Breast epithelium (tissue), 4 donors: ENCODE results near the gene TMED4. TPM values are rescaled to one million over a fixed set of nuclear protein-coding genes. Genes with fewer than 3 reads are reported as not detected.
A peak's percentile ranks its signal among the peaks of the same experiment; 100 is the strongest.

Experiments used
- DNase-seq, 2 donors: peaks; one replicate each; pipeline ENCODE4 v3.0.0-alpha.2; 2019; ENCODE audit warnings: low spot score in 2 of 2
- H3K27ac ChIP-seq, 2 donors: fragments of 200-600 bp; sonication (generic) in 1 of 2; one replicate each; pipeline ENCODE4 v1.5.1; 2016 to 2019; ENCODE audit warnings: mild to moderate bottlenecking in 1 of 2
- H3K27me3 ChIP-seq, 2 donors: fragments of 200-600 bp; sonication (generic) in 1 of 2; one replicate each; pipeline versions ENCODE4 v1.5.1 to v1.6.0; 2017 to 2019; ENCODE audit warnings: control low read depth in 1 of 2, mild to moderate bottlenecking in 1 of 2
- H3K36me3 ChIP-seq: fragments of 200-600 bp; one replicate; pipeline ENCODE4 v1.5.1; 2019
- H3K4me1 ChIP-seq, 2 donors: fragments of 200-600 bp; sonication (generic); one replicate each; pipeline ENCODE4 v1.5.1; 2016 to 2019; ENCODE audit warnings: control low read depth in 1 of 2
- H3K4me3 ChIP-seq, 3 donors: fragments of 200-600 bp; sonication (generic); 1 replicate in 2 of 3; 2 replicates in 1 of 3; pipeline ENCODE4 v1.5.1; 2016 to 2019; ENCODE audit warnings: mild to moderate bottlenecking in 3 of 3, moderate library complexity in 2 of 3
- H3K9me3 ChIP-seq, 2 donors: fragments of 200-600 bp; sonication (generic) in 1 of 2; one replicate each; pipeline ENCODE4 v1.5.1; 2016 to 2019; ENCODE audit warnings: control low read depth in 1 of 2
- CTCF ChIP-seq, 3 donors: fragments of 450-650 bp; IDR thresholded peaks; one replicate each; pipeline ENCODE4 v1.5.1; 2016 to 2017; ENCODE audit warnings: antibody characterized with exemption in 3 of 3, mild to moderate bottlenecking in 3 of 3, moderate library complexity in 3 of 3
- POLR2A ChIP-seq: fragments of 450-650 bp; IDR thresholded peaks from one replicate; pipeline ENCODE4 v1.6.1; 2016; ENCODE audit warnings: antibody characterized with exemption, mild to moderate bottlenecking, moderate library complexity
- POLR2AphosphoS5 ChIP-seq, 3 donors: sonication (generic); formaldehyde crosslinking; IDR thresholded peaks; one replicate each; pipeline ENCODE4 v1.6.1; 2017; ENCODE audit warnings: antibody characterized with exemption in 3 of 3
- intact Hi-C: fragments of 100-400 bp; cut with DNase I; formaldehyde crosslinking; loops from one replicate; pipeline ENCODE4 v1.15.1; 2023; ENCODE audit warnings: low total_unique reads
- total RNA-seq, 3 donors: library from RNA; depleted of rRNA; stranded (reverse); fragments of >200 nt; gene quantifications; one replicate each; pipeline ENCODE4 v1.1.0, GENCODE V29; 2016

TMED4 gene
- total RNA-seq, 3 donors from 2014 or later = 143 to 208 (median 171) TPM

DNA sequence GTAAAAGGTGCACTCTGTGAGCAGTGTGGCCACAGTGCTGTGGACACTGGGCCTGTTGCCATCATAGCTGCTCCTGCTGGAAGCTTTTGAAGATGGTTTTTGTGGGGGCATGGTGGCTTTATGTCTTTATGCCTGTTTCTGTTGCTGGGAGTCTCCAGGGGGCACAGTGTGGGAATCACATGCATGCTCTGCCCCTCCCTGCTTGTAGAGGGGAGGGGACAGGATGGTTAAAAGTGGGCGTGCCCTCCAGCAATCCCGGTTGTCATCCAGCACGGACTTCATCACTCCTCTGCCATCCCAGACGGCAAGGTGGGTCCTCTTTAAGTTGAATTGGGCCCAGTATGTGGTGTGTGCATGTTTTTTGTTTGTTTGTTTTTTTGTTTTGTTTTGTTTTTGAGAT, 44.6 kb upstream of the TMED4 start:
- Histone ChIP-seq H3K4me1 (no peaks in the 10 kb centered on the region), H3K36me3 (no peaks in the 10 kb centered on the region), H3K27me3 (no peaks in the 10 kb centered on the region), H3K27ac (no peak overlapping the region), H3K9me3 (no peaks in the 10 kb centered on the region), H3K4me3 (no peak overlapping the region)
- no peak for DNase-seq
- intact Hi-C loops = no loop called here
- TF ChIP-seq CTCF (IDR thresholded peaks at IDR 0.05) = no peak
- no peak for TF ChIP-seq POLR2AphosphoS5 (IDR thresholded peaks at IDR 0.05)
- no peak for TF ChIP-seq POLR2A

DNA sequence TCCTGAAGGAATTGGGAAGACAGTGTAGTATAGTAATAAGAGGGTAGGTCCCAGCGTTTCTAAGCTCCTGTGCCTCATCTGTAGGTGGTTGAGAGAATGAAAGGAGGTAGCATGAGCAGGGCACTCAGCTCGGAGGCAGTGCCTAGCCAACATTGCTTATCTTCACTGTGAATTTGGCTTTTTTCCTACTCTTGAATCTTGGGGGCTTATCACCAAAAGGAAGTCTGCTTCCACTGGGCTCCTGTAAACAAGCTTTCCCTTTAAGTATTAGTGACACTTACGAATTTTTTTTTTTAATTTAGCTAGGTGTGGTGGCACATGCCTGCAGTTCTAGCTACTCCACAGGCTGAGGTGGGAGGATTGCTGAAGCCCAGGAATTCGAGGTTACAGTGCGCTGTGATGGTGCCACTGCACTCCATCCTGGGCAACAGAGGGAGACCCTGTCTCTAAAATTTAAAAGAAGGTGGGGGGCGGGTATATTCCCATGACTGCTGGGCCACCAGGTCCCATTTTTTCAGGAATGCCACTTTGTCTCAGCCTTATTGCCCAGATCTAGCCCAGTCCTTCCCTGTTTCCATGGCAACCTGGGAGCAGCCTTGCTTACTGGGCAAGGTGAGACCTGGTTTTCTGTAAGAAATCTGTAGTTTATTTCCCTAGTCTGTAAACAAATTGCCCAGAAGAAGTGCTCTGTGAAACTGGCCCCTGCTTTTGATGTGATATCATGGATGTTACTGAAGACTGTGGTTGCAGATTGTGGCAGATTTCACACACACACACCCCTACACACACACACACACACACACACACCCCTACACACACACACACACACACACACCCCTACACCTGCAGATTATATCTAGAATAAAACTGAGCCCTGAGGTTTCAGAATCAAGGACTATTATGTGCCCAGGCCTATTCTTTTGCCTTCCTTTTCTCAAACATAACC, 43.8 kb upstream of the TMED4 start:
- no peak for DNase-seq
- H3K4me1 ChIP-seq = no peaks in the 10 kb centered on the region
- H3K4me3 ChIP-seq = no peak overlapping the region
- TF ChIP-seq POLR2A (no peak), CTCF (IDR thresholded peaks at IDR 0.05) (no peak), POLR2AphosphoS5 (IDR thresholded peaks at IDR 0.05) (no peak)
- no peak overlapping the region for H3K27ac ChIP-seq
- intact Hi-C loops = no loop called here
- H3K27me3 ChIP-seq = no peaks in the 10 kb centered on the region
- H3K9me3 ChIP-seq = no peaks in the 10 kb centered on the region
- no peaks in the 10 kb centered on the region for H3K36me3 ChIP-seq

GRCh38 chr7:44624318-44624717, 42.3 kb upstream of the TMED4 start:
- Histone ChIP-seq H3K4me3 (no peak overlapping the region), H3K4me1 (no peaks in the 10 kb centered on the region), H3K36me3 (no peaks in the 10 kb centered on the region), H3K27me3 (no peaks in the 10 kb centered on the region), H3K9me3 (no peaks in the 10 kb centered on the region), H3K27ac (no peak overlapping the region)
- DNase-seq = no peak
- intact Hi-C loops = no loop called here
- no peak for TF ChIP-seq POLR2A

- TF ChIP-seq CTCF (IDR thresholded peaks at IDR 0.05) = no peak
- TF ChIP-seq POLR2AphosphoS5 (IDR thresholded peaks at IDR 0.05) = no peak
- TF ChIP-seq POLR2A = no peak
- intact Hi-C loops = no loop called here
- Histone ChIP-seq H3K9me3 (no peaks in the 10 kb centered on the region), H3K4me3 (no peak overlapping the region), H3K4me1 (no peaks in the 10 kb centered on the region), H3K27me3 (no peaks in the 10 kb centered on the region), H3K36me3 (no peaks in the 10 kb centered on the region), H3K27ac (peak overlapping the region in 1 of 2 donors; percentile 4)
- DNase-seq = no peak
Measured at GRCh38 chr7:44622342-44623151, 40.5 kb upstream of the TMED4 start.

GRCh38 chr7:44621750-44622103, 39.7 kb upstream of the TMED4 start:
- H3K27me3 ChIP-seq = no peaks in the 10 kb centered on the region
- H3K4me3 ChIP-seq = no peak overlapping the region
- H3K27ac ChIP-seq = no peak overlapping the region
- DNase-seq = no peak
- no peaks in the 10 kb centered on the region for H3K36me3 ChIP-seq
- intact Hi-C loops = no loop called here
- no peaks in the 10 kb centered on the region for H3K9me3 ChIP-seq
- H3K4me1 ChIP-seq = no peaks in the 10 kb centered on the region
- TF ChIP-seq CTCF (IDR thresholded peaks at IDR 0.05) = no peak
- no peak for TF ChIP-seq POLR2AphosphoS5 (IDR thresholded peaks at IDR 0.05)
- TF ChIP-seq POLR2A = no peak
